ENCODE measurements around the gene NTN1.
"Not testable (repeated sequence)": the region's sequence is repeated elsewhere in the genome, so short reads cannot be mapped to it uniquely, and the experiment has no call there.

Gene NTN1

GRCh38 chr17:9127340-9127739 is 106.0 kb downstream of the NTN1 start:
- DNase-seq, result no peak

GRCh38 chr17:9131371-9131770 is 110.1 kb downstream of the NTN1 start:
- DNase-seq, result no peak

GRCh38 chr17:9132291-9132690 is 111.0 kb downstream of the NTN1 start:
- DNase-seq, result no peak

GRCh38 chr17:9132944-9133610 is 111.8 kb downstream of the NTN1 start:
- no peak for DNase-seq

GRCh38 chr17:9138161-9138717 is 116.9 kb downstream of the NTN1 start:
- no peak for DNase-seq

- no peak for DNase-seq
Observed at GRCh38 chr17:9139695-9140094, 118.4 kb downstream of the NTN1 start.

- no peak for DNase-seq
Observed at GRCh38 chr17:9140550-9141424, 119.5 kb downstream of the NTN1 start.

GRCh38 chr17:9141425-9141753 is 120.1 kb downstream of the NTN1 start:
- DNase-seq, result no peak

- no peak for DNase-seq
Observed at GRCh38 chr17:9142772-9143494, 121.6 kb downstream of the NTN1 start.

GRCh38 chr17:9144502-9145249 is 123.4 kb downstream of the NTN1 start:
- no peak for DNase-seq

- DNase-seq, result no peak
Observed at GRCh38 chr17:9146064-9146463, 124.8 kb downstream of the NTN1 start.

- DNase-seq, result no peak
Observed at GRCh38 chr17:9148905-9149525, 127.7 kb downstream of the NTN1 start.

- DNase-seq, result no peak
Observed at GRCh38 chr17:9150446-9151090, 129.3 kb downstream of the NTN1 start.

- no peak for DNase-seq
Observed at GRCh38 chr17:9151091-9151490, 129.8 kb downstream of the NTN1 start.

- DNase-seq, result not testable (repeated sequence)
Observed at GRCh38 chr17:9151740-9152139, 130.4 kb downstream of the NTN1 start.

GRCh38 chr17:9158544-9159452 is 137.5 kb downstream of the NTN1 start:
- DNase-seq, result no peak

- DNase-seq, result no peak
Observed at GRCh38 chr17:9162275-9162985, 141.1 kb downstream of the NTN1 start.

- DNase-seq, result no peak
Observed at GRCh38 chr17:9166788-9167187, 145.5 kb downstream of the NTN1 start.

- DNase-seq, result no peak
Observed at GRCh38 chr17:9167379-9167778, 146.1 kb downstream of the NTN1 start.

- no peak for DNase-seq
Observed at GRCh38 chr17:9169116-9169515, 147.8 kb downstream of the NTN1 start.
